ENCODE results near the gene CNTNAP5.

- TF ChIP-seq EZH2 (IDR thresholded peaks at IDR 0.05; ENCODE audit: borderline replicate concordance, low read length) = no peak
- TF ChIP-seq, protein P1, sequence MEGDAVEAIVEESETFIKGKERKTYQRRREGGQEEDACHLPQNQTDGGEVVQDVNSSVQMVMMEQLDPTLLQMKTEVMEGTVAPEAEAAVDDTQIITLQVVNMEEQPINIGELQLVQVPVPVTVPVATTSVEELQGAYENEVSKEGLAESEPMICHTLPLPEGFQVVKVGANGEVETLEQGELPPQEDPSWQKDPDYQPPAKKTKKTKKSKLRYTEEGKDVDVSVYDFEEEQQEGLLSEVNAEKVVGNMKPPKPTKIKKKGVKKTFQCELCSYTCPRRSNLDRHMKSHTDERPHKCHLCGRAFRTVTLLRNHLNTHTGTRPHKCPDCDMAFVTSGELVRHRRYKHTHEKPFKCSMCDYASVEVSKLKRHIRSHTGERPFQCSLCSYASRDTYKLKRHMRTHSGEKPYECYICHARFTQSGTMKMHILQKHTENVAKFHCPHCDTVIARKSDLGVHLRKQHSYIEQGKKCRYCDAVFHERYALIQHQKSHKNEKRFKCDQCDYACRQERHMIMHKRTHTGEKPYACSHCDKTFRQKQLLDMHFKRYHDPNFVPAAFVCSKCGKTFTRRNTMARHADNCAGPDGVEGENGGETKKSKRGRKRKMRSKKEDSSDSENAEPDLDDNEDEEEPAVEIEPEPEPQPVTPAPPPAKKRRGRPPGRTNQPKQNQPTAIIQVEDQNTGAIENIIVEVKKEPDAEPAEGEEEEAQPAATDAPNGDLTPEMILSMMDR (conservative IDR thresholded peaks at IDR 0.05 in 1 of 2, IDR thresholded peaks at IDR 0.05 in 1 of 2; ENCODE audit: extremely low read depth in 1 of 2, insufficient read depth in 1 of 2, low read depth in 1 of 2, low read length in 2 of 2) = no peak
These were observed 161.7 kb downstream of the CNTNAP5 start for GRCh38 chr2:124186801-124187200.

Measured in mammary epithelial cell (primary cell).